OCI-LY3 (cell line): Measurements from ENCODE around the gene SHFL.

Experiments used
- EZH2phosphoT487 ChIP-seq: fragments of 200-600 bp; shearing (Covaris generic); IDR thresholded peaks from 2 replicates; pipeline ENCODE4 v1.6.1; 2018; ENCODE audit warnings: antibody characterized with exemption, mixed run types, low read depth
- TF ChIP-seq, protein P1 (sequence below): fragments of 200-600, 300-600 bp; sonication (generic); IDR thresholded peaks from 2 replicates; pipeline ENCODE4 v1.5.1; 2014; ENCODE audit warnings: antibody characterized with exemption, low read length, low read depth

DNA sequence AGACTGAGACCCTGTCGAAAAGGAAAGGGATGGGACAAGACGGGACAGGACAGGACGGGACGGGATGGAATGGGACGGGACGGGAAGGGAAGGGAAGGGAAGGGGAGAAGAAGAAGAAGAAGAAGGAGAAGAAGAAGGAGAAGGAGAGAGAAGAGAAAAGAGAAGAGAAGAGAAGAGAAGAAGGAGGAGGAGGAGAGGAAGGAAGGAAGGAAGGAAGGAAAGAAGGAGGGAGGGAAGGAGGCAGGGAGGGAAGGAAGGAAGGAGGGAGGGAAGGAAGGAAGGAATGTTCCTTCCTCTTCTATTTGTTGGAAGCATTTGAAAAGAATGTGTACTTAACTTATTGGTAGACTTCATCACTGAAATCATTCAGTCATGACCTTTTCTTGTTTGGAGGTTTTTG lies 9.6 kb upstream of the SHFL start:
- TF ChIP-seq, protein P1, sequence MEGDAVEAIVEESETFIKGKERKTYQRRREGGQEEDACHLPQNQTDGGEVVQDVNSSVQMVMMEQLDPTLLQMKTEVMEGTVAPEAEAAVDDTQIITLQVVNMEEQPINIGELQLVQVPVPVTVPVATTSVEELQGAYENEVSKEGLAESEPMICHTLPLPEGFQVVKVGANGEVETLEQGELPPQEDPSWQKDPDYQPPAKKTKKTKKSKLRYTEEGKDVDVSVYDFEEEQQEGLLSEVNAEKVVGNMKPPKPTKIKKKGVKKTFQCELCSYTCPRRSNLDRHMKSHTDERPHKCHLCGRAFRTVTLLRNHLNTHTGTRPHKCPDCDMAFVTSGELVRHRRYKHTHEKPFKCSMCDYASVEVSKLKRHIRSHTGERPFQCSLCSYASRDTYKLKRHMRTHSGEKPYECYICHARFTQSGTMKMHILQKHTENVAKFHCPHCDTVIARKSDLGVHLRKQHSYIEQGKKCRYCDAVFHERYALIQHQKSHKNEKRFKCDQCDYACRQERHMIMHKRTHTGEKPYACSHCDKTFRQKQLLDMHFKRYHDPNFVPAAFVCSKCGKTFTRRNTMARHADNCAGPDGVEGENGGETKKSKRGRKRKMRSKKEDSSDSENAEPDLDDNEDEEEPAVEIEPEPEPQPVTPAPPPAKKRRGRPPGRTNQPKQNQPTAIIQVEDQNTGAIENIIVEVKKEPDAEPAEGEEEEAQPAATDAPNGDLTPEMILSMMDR = no peak
- TF ChIP-seq EZH2phosphoT487 = no peak
